ENCODE results near the gene PPP2CA.

PPP2CA gene

GRCh38 chr5:134146651-134147518, 79.0 kb downstream of the PPP2CA start:
- DNase-seq = no peak

- peak; percentile 86 for DNase-seq
Observed at GRCh38 chr5:134145779-134146581, 79.9 kb downstream of the PPP2CA start.

GRCh38 chr5:134145041-134145757, 80.7 kb downstream of the PPP2CA start:
- DNase-seq = no peak

All from activated CD4-positive, alpha-beta T cell treated with anti-CD3 and anti-CD28 coated beads, Interleukin-2, Interleukin-6, amounts not matched to agents 100 ng/mL and 50 ng/mL, durations not matched to agents 16 hours and 8 hours (primary cell).